ENCODE results near the gene FIBCD1.

Gene FIBCD1

DNA sequence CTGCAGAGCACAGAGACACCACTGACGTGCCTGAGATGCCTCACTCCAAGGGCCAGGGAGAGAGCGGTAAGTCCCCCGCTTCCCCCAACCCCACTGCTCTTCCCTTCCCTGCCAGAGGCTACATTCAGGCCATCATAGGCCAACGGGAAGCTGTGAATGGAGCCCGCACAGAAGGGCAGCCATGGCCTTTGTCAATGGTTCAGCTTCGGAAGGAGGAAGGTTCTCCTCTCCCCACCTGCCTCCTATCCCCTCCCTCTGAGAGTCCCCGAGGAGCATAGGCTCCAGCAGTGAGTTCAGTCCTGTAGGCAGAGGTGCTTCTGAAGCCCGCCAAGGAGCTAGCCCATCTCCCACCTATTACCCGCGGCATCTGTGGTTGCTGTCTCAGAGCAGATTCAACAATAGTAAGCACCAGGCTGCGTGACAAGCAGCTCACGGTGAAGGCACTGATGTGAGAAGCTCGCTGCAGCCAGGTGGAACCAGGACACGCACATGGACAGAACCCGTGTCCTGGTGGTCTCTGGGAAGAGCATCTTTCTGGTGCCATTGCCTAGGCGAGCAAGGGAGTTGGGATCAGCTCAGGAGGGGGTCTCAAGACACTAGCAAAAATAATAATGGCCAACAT, 58.3 kb downstream of the FIBCD1 start:
- no peak for DNase-seq (ENCODE audit: low read depth, low spot score)

DNA sequence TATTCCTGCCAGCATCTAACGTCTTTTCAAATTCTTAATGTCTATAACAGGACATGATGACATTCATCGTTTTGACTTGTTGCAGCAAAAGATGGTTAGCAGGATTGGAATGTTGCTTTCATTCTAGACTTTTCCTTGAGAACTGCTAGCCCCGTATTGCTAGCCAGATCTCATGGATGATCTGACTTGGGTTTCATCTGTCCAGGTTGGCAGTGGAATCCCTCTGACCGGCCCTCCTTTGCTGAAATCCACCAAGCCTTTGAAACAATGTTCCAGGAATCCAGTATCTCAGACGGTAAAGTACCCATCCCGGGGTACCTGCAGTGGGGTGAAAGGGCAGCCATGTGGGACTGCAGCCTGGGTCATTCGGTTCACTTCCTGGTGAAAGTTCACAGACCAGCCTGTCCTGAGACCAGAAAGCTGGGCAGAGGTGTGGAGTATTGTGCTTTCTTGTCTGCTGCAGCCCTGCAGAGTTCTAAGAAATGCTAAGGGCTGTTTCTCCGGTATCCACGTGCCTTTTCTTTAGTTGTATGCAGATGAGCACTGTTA, 59.1 kb downstream of the FIBCD1 start:
- no peak for DNase-seq (ENCODE audit: low read depth, low spot score)

GRCh38 chr9:130878295-130878694, 60.8 kb downstream of the FIBCD1 start:
- no peak for DNase-seq (ENCODE audit: low read depth, low spot score)

DNA sequence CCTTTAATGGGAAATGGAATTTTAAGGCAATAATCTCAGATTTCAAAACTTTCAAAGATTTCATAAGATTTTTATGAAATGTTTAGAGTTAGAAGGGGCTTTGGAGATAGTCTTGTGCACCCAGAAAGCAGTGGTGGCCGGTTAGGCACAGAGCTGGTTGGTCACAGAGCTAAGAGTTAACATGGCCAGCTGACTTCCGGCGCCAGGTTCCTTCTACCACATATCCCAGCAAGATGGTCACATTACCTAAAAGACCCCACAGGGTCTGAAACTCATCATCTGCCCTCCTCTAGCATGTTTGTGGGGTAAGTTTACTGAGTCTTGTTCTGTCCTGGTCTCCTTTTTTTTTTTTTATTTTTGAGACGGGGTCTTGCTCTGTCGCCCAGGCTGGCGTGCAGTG, 61.7 kb downstream of the FIBCD1 start:
- no peak for DNase-seq (ENCODE audit: low read depth, low spot score)

DNA sequence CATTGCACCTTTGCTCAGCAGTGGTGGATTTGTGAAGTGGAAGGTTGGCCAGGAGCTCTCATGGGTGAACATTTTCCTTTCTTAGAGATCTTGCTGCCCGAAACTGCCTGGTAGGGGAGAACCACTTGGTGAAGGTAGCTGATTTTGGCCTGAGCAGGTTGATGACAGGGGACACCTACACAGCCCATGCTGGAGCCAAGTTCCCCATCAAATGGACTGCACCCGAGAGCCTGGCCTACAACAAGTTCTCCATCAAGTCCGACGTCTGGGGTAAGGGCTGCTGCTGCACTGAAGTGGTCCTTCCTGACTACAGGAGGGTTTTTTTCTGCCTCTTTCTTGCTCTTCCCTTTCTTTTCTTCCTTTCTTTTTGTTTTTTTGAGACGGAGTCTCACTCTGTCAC, 64.3 kb downstream of the FIBCD1 start:
- no peak for DNase-seq (ENCODE audit: low read depth, low spot score)

- DNase-seq (ENCODE audit: low read depth, low spot score), result no peak
These were observed 65.1 kb downstream of the FIBCD1 start for GRCh38 chr9:130873966-130874365.

GRCh38 chr9:130872912-130873503, 66.0 kb downstream of the FIBCD1 start:
- no peak for DNase-seq (ENCODE audit: low read depth, low spot score)

DNA sequence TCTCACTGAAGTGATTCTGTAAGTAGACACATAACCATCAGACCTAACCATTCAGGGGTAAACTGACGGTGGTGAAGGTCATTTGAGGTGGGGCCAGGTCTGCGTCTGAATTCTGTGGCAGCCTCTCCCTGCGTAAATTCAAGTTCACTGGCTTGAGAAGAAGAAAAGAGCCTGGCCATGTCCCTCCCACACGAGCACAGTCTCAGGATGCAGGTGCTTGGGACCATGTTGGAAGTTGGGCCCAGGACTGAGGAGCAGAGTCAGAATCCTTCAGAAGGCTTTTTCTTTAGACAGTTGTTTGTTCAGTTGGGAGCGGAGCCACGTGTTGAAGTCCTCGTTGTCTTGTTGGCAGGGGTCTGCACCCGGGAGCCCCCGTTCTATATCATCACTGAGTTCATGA, 66.5 kb downstream of the FIBCD1 start:
- DNase-seq (ENCODE audit: low read depth, low spot score), result no peak

GRCh38 chr9:130872093-130872492, 67.0 kb downstream of the FIBCD1 start:
- no peak for DNase-seq (ENCODE audit: low read depth, low spot score)

- no peak for DNase-seq (ENCODE audit: low read depth, low spot score)
These were observed 67.5 kb downstream of the FIBCD1 start for GRCh38 chr9:130871395-130872062.

- no peak for DNase-seq (ENCODE audit: low read depth, low spot score)
These were observed 68.3 kb downstream of the FIBCD1 start for GRCh38 chr9:130870491-130871381.

DNA sequence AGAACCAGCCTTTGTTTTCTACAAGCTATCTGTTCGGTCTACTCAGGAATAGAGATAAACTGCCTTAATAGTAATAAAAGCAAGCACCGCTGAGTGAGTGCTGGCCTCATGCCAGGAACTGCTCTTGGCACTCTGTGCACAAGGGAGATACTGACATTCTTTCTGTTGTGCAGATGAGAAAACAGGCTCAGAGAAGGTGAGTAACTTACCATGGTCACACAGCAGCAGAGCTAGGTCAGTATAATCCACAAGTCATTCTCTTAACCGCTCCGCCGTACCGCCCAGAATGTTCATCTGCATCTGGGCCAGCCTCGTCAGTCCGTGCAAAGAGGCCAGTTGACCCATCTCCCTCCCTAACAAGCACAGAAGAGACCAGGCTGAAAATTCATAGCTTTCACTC, 69.8 kb downstream of the FIBCD1 start:
- no peak for DNase-seq (ENCODE audit: low read depth, low spot score)

GRCh38 chr9:130868230-130868629, 70.8 kb downstream of the FIBCD1 start:
- no peak for DNase-seq (ENCODE audit: low read depth, low spot score)

- no peak for DNase-seq (ENCODE audit: low read depth, low spot score)
These were observed 71.5 kb downstream of the FIBCD1 start for GRCh38 chr9:130867556-130867955.

GRCh38 chr9:130866474-130866965, 72.5 kb downstream of the FIBCD1 start:
- DNase-seq (ENCODE audit: low read depth, low spot score), result peak; percentile 15

- DNase-seq (ENCODE audit: low read depth, low spot score), result no peak
These were observed 73.1 kb downstream of the FIBCD1 start for GRCh38 chr9:130865921-130866320.

GRCh38 chr9:130864541-130864940, 74.5 kb downstream of the FIBCD1 start:
- no peak for DNase-seq (ENCODE audit: low read depth, low spot score)

GRCh38 chr9:130862747-130863146, 76.3 kb downstream of the FIBCD1 start:
- no peak for DNase-seq (ENCODE audit: low read depth, low spot score)

DNA sequence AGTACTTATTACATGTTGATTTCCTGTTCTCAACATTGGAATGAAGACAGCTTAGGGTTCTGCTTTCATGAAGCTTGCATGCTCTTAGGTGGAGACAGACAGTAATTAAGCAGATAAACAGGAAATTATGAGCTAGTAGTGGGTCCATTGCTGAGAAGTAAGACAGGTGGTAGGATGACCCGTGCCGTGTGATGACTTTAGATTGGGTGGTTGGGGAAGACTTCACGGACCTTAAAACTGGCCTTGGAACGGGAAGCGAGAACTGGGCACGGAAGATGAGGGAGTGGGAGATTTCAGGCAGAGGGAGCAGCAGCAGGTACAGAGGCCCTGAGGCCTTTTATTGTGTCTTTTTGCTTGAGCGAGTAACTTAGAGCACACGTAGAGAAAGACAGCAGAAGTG, 76.8 kb downstream of the FIBCD1 start:
- no peak for DNase-seq (ENCODE audit: low read depth, low spot score)

GRCh38 chr9:130861372-130862180, 77.5 kb downstream of the FIBCD1 start:
- no peak for DNase-seq (ENCODE audit: low read depth, low spot score)
